ENCODE results near the gene HS1BP3.

HS1BP3 gene

DNA sequence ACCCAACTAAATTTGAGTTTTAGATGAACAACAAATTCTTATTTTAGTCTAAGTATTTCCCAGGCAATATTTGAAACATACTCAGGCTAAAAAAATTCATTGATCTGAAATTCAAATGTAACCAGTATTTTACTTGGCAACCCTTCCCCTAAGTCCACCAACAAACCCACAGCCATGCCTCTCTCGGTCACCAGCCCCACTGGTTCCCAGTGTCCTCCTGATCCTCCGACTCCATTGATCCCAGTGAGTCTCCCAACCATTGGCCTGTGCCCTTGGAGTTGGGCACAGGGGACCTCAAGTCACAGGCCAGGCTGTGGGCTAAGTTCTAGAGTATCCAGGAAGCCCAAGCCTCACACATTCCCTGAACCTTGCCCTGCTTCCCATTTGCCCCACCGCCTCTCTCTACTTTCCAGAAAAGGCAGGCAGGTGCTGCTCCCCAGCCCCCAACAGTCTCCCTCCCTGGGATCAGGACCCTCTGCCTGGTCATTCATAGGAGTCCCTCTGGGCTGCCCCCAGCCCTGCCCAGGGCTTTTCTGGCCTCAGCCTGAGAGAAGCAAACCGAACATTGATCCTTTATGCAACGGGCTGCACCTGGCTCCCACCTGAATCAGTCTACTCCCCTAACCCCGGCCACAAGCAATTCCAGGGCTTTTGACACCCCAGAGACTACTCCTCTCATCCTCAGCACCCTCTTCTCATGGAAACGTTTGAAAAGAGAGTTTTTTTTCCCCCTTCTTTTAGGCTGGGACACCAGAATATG, 81.3 kb downstream of the HS1BP3 start:
- peaks cover 26% of the 10 kb centered on the region for H3K4me1 Mint-ChIP-seq
- no peak overlapping the region for H3K4me3 Mint-ChIP-seq
- H3K27ac Mint-ChIP-seq = peak overlapping the region; percentile 85
- DNase-seq (ENCODE audit: low spot score in 2 of 2) (no peak), ATAC-seq (no peak)
- peaks cover 5% of the 10 kb centered on the region for H3K36me3 Mint-ChIP-seq
- H3K9me3 Mint-ChIP-seq = no peaks in the 10 kb centered on the region

GRCh38 chr2:20568501-20569463, 82.1 kb downstream of the HS1BP3 start:
- ATAC-seq (no peak), DNase-seq (ENCODE audit: low spot score in 2 of 2) (no peak)
- peaks cover 5% of the 10 kb centered on the region for H3K36me3 Mint-ChIP-seq
- no peaks in the 10 kb centered on the region for H3K9me3 Mint-ChIP-seq
- peaks cover 18% of the 10 kb centered on the region for H3K4me1 Mint-ChIP-seq
- no peak overlapping the region for H3K4me3 Mint-ChIP-seq
- H3K27ac Mint-ChIP-seq = peak overlapping the region; percentile 85

DNA sequence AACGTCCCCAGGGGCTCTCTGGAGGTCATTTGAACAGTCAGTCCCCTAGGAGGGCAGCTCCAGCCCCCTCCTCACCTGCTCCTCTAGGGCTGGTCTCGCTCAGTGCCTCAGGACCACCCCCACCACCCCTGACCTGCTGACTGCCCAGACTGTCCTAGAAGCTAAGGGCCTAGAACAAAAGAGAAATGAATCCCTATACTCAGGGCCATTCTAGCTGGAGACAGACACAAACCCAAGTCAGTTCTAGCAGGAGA, 83.0 kb downstream of the HS1BP3 start:
- DNase-seq (ENCODE audit: low spot score in 2 of 2) (no peak), ATAC-seq (no peak)
- Mint-ChIP-seq H3K36me3 (peaks cover 5% of the 10 kb centered on the region), H3K27ac (peak overlapping the region; percentile 70), H3K9me3 (no peaks in the 10 kb centered on the region), H3K4me1 (peaks cover 17% of the 10 kb centered on the region), H3K4me3 (no peak overlapping the region)

Data from stimulated activated effector memory CD8-positive, alpha-beta T cell treated with anti-CD3 and anti-CD28 coated beads, Interleukin-12 subunit alpha, Interleukin-12 subunit beta, amount 100 ng/mL, for 72 hours (primary cell).